NCI-H128 (cell line): ENCODE results near the gene COA4.
"Not testable (repeated sequence)": the region's sequence is repeated elsewhere in the genome, so short reads cannot be mapped to it uniquely, and the experiment has no call there.

Experiments used
- DNase-seq: peaks from one replicate; lab custom pipeline; 2025; ENCODE audit not compliant: unreplicated experiment; lab: John Stamatoyannopoulos, UW

Gene COA4

DNA sequence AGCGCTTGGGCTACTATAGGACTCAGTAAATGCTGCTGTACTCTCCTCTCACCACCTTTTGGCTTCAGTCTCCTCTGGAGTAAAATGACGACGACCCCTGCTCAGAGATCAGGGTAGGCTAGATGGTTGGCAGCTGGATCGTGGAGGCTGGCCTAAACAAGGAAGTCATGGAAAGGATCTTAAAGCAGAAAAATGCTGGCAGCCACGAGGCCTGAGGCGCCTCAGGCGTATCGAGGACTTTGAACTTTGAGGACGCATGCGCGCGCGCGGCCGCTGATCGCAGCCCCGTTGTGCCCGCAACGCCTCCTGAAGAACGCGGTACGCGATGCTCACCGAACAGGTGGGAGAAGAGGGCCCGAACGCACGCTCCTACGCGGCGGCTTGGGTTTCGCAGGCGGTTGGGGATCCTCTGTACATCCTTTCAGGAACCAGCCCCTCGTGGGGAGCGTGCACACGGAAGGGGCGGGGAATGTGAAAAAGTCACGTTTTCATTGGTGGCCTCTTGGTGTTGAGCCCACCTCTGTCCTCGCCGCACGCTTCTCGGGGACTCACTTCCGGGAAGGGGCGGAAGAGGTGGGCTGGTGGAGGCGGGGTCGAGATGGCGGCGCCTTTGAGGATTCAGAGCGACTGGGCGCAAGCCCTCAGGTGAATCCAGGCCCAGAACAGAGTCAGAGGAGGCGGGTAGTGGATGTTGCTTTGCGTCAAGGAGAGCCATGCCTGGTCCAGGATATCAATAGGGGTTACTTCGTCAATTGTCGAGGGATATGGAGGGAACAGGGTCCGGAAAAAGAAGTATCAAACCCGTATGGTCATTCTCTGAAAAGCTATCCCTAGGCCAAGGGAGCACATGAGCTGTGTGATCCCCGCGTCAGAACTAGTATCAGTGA, at the start of gene COA4, which contains the start of gene PAAF1:
COA4 (minus strand) TSS at position 423 of the 887 bp plus-strand sequence. CDS start 3,468 bp downstream, outside the sequence.
PAAF1 (plus strand) TSS at position 576 of the 887 bp plus-strand sequence; CDS start at position 599, 23 bp downstream.
- peak; percentile 98 for DNase-seq

DNA sequence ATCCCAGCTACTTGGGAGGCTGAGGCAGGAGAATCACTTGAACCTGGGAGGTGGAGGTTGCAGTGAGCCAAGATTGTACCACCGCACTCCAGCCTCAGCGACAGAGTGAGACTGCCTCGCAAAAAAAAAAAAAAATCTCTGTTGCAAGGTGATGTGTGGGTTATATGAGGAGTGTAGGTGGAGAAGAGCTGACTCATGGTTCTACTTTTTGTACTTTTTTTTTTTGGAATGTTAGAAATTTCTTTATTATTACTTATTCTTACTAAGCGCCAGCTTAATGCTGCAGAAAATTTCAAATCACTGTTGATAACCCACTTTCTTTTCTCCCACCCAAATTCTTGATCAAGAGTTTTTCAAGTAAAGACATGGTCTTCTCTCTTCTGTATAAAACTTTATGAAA, 44.5 kb upstream of the COA4 start:
- no peak for DNase-seq

DNA sequence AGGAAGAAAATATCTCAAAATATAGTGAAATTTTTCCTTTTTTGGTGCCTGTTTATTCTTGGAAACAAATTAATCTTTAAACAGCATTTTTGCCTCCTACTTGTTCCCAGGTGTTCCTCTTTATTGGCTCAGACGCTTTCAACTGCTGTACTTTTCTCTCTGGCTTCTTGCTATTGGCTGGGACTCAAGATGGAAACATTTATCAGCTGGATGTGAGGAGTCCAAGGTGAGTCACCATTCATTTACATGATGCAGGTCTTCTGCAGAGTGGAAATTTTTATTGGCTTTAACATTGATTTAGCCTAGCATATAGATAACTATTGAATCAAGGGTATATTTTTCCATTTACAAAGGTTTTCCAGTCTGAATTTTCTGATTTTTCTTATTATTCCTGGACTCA, 39.8 kb upstream of the COA4 start:
- DNase-seq, result no peak

DNA sequence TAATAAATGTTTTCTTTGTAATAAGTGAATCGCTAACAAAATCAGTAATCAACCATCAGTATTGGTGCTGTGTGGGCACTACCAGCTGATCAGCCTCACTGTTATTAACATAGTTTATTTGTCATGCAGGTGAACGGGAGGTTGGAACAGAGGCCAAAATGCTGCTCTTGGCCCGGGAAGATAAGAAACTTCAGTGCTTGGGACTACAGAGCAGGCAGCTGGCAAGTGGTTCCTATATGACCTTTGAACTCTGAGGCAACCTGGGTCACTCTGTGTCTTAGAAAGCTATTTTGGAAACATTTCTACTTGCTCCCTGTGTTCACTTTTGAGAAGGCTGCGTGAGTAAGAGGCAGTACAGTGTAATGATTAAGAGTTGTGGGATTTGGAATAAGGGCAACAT, 37.6 kb upstream of the COA4 start:
- no peak for DNase-seq

DNA sequence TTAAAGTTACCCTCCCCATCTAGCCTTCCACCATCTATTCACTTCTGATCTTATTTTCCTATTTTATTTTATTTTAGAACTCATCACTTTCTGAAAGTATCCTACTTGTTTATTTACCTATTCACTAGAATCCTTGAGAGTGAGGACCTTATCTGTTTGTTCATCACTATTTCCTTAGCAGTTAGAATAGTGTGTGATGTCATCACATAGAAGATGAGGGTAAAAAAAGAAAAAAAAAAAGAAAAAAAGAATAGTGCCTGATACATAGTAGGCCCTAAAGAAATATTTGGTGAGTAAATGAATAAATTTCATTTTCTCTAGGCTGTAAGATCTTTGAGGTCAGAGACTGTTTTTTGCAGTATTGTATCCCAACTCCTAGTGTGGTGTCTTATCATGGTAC, 36.8 kb upstream of the COA4 start:
- DNase-seq, result no peak

DNA sequence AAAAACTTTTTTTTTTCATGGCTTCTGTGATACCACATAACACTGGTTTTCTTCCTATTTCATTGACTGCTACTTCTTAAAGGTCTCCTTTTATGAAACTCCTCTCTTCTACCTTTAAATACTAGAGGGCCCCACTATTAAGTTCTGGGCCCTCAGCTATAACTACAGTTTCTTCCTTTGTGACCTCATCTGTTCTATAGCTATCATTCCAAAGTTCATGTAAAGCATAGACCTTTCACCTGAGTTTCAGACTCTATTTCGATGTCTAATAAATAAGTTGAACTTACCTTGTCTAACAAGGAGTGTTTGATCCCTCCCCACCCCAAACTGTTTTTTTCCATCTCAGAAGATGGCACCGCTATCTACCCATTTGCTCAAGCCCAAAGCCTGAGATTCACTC, 35.4 kb upstream of the COA4 start:
- no peak for DNase-seq

DNA sequence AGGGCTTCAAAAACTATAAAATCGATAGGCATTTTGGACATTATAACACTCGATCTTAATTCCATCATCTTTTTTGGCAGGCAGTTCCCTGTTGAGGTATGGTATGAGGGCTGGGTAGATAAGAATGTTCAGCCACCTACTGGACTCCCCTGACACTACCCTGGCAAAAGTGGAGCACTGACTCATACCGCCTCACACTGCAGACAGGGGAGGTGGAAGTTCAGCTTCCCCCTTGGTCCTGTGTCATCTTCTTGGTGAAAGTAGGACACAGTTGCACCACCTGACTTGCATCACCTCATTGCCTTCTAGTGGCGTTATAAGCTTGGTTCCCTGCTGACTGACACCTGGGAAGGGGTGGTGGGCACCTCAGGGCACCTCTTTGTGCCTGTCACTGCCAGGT, 30.5 kb upstream of the COA4 start:
- no peak for DNase-seq

DNA sequence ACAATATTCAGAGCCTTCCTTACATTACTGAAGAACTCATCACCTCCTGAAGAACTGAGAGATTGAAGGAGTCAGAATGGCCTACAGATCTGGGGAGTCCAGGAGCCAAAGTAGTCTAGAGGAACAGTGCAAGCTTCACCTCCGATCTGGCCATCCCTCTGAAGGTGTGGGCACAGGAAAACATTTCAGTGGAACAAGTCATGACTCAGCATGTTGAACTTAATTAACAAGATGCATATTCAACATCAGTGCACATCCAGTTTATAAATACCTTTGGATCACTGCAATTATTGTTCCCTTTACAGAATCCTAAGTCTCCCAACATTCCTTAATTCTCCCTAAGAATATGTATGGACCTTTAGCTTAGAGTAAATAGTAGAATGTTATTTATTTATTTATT, 25.7 kb upstream of the COA4 start:
- DNase-seq, result no peak

DNA sequence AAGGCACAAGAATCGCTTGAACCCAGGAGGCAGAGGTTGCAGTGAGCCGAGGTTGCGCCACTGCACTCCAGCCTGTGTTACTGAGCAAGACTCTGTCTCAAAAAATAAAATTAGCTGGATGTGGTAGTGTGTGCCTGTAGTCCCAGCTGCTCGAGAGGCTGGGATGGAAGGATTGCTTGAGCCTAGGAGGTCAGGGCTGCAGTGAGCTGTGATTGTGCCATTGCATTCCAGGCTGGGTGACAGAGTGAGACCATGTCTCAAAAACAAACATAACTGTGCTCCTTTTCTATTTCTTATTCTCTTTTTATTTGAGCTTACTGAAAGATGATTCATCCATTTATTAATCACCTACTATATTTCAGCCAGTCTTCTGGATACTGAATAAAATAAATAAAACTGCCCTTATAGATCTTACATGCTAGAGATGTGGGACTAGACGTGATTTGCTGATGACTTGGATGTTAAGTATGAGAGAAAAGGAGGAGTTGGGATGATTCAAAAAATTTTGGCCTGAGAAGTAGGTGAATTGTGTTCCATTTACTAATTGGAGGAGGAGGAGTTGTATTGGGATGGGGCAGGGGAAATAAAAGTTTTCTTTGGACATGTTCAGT, 18.2 kb upstream of the COA4 start:
- no peak for DNase-seq

DNA sequence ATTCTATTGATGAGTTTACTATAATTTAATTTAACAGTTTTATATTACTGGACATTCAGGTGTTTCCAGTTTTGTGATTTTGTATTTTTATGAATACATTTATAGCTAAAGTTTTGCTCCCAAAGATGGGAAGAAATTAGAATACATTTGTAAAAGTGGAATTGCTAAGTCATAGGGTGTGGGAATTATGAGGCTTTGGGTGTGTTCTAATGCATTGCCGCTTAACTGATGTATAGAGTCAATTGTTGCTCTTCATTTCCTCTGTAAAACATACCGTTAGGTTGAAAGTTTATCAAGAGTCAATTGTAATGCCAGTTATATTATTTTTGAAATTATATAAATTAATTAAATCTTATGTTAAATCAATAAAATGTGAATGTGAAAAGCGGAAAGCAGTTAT, 16.4 kb upstream of the COA4 start:
- no peak for DNase-seq

DNA sequence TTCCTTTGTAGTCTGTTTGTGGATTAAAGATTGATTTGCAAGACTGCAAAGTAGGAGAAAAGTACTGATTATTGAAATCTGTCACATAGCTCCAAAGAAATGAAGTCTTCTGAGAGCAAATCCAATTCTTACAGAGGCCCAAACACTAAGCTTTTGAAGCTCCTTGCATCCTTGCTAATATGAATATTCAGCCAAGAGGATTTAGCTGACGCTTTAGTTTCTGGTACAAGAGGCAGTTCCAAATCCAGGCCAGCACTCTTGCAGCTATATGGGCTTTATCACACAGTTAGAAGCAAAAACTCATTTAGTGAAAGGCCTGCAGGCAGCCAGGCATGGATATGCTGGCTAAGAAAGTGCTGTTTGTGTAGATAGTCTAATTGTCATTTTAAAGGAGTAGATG, 12.9 kb upstream of the COA4 start:
- no peak for DNase-seq

DNA sequence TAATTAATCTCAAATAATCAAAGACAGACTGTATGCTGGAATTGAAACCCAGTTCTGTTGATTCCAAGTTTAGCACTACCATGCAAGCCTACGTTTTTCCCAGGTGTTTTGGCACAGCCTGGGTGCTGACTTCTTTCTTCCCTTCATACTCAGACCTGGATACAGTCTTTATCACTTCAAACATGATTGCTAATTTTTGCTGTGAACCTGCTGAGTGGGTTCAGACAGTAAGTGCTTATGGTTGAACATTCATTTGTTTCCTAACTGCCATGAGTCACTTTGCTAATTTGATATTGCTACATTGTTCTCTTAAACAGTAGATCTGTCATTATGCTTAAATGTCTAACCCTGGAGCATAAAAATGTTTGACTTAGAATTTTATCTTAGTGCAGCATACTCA, 12.4 kb upstream of the COA4 start:
- no peak for DNase-seq

DNA sequence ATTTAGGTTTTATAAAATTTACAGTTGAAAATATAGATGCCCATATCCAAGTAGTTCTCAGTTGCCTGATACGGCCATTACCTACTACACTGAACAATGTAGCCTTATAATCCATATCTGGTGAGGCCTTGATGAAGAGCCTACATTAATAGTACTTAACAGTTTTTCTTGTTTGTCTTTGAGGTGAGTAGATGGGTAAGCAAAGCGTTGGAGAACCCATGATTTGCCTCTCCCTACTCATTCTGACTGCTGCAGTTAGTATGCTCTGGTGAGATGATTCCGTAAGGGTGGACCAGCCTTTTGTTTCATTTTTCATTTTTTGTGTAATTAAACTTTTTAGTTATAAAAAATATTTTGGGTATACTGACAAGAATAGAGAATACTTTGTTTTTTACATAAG, 11.6 kb upstream of the COA4 start:
- DNase-seq, result no peak

DNA sequence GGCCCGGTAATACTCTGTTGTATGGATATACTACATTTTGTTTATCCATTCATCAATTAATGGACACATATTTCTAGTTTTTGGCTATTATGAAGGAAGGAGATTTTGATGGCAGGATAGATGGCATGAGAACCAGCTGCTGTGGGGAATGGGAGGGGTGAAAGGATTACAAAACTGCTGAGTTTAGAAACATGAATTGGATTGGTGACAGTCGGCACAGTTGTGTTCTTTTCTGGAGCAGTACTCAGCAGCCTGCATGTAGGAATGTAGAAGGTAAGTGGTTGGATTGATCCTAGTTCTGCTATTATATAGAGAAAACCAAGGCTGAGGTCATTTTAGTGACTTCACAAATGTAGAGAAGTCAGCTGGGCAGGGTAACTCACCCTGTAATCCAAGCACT, 7.2 kb upstream of the COA4 start:
- DNase-seq, result no peak

DNA sequence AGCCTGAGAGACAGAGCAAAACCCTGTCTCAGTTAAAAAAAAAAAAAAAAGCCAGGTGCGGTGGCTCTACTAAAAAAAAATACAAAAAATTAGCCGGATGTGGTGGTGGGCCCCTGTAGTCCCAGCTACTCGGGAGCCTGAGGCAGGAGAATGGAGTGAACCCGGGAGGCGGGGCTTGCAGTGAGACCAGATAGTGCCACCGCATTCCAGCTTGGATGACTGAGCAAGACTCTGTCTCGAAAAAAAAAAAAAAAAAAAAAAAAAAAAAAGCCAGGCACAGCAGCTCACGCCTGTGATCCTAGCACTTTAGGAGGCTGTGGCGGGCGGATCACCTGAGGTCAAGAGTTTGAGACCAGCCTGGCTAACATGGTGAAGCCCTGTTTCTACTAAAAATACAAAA, 3.8 kb upstream of the COA4 start:
- DNase-seq, result not testable (repeated sequence)

DNA sequence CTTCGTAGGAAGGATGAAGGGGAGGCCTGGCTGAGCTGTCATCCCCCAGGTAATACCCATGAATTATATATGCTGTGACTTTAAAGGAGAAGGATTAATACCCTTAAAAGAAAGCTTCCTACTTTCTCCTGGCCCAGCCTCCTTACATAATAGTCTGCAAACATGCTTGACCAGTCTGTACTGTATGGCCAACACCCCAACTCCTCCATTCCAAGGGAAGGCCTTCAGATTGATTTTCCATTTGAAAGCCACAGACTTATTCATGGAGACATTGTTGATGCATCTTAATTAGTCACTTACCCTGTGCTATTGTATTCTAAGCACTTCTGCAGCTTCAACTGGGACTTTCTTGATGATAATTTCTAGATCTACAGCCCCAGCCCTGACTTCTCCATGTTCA, 2.1 kb upstream of the COA4 start:
- no peak for DNase-seq

DNA sequence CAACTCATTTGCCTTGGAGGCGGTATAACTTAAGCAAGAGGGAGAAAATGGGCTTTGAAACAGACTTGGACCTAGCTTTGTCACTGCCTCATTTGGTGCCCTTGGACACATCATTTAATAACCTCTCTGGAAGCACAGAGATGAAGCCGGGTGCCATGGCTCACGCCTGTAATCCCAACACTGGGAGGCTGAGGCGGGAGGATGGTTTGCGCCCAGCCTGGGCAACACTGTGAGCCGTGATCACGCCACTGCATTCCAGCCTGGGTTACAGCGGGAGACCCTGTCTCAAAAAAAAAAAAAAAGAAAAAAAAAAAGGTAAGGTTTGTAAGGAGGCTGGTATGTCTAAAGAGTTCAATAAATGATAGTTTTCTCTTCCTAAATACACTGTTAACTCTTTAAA, 806 bp downstream of the COA4 start:
- DNase-seq, result no peak

DNA sequence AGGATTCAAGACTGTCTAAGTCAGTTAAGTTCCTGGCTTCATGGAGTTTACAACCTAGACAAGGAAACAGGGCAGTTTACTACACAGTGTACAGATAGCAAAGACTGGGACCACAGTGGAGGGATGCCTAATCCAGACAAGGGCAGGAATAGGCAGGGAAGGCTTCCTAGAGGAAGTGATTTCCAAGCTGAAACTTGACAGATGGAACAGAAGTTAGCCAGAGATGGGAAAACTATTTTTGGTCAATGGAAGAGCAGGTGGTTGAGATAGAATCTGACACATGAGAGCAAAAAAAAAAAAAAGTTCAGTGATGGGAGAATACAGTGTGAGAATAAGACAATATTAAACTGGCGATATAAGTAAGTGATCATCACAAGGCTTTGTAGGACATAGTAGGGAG, 1.3 kb downstream of the COA4 start:
- DNase-seq, result no peak

DNA sequence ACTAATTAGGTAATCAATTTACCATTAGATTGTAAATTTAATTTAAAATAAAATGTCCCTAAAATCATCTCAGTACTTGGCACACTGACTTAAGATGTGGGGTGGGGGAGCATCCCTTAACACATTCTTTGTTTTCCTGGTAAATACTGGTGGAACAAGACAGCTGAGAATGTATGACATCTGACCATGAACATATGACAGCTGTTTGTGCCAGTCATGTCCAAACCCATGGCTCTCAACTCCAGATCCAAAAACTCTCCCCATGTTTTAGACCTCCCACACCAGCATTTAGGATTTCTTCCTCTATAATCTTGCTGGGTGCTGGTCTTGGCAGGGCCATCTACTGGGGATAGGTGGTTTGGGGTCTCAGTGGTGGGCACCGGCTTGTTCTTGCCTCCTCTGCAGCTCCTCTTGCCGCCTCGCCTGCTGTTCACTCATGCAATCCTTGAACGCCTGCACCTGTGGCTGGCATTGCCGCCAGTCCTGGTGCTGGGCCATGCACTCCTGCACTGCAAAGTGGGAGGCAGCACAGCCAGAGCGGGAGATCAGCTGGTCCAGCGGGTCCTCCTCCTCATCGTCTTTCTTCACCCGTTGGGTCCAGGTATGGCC, 3.8 kb downstream of the COA4 start:
- DNase-seq, result no peak

DNA sequence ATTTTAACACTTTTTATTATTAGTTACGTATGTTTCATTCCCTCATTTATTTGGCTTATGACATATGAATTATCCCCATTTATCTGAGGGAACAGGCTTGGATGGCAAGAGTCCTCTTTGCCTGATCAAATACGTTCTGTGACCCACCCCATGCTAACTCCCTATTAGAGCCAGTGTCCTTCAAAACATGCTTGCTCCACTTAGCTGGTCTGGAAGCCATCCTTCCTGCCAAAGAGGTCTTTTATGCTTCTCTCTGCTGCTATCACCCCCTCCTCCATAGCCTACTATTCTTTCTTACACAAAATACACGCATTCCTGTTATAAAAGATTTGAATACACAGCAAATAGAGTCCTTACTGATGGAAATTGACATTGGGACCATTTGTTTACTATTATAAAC, 6.4 kb downstream of the COA4 start:
- DNase-seq, result no peak

DNA sequence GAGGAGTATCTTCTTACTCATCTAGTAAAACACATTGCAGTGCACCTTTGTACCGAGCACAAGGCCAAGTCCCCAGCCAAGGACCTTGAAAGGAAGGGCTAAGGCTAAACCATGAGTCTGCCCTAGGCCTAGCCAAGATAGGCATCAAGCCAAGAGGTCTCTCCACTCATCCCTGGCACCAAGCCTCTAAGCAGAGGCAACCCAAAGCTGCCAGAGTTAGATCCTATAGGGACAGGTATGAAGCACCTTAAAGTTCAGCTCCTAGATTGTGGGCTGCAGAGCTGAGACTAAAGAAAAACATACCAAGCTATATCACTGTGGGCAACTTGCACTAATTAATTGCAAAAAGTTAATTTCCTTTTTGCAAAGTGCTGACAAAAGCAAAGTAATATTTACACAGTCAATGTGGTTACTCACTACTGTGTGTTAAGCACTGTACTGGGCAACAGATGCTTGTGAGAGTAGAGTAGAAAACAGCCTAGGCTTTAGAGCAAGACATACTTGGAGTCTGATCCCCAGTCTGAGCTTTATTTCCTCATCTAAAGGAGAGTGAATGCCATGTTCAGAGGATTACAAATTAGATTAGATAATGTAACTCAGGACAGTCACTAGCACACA, 7.2 kb downstream of the COA4 start:
- no peak for DNase-seq

DNA sequence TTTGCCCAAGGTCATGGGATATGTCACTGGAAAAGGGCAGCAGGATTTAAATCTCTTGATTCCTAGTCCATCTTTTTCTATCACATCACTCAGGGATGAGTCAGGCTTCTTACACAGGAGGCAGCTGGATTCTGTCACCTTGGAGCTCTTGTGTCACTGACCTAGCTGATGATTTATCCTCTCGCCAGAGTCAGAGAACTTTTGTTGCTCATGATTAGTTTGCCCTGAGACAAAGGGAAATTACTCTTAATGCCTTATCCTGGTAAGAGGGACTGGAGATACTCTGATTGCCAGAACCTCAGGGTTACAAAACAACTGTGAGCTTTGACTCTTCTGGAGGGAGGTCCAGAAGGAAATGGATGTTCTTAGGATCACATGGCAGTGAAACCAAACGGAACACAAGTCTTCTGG, 10.1 kb downstream of the COA4 start:
- DNase-seq, result no peak
